Fibroblast of mammary gland (primary cell): ENCODE data around the gene EDN1.
A peak's percentile ranks its signal among the peaks of the same experiment; 100 is the strongest.

Experiments used
- DNase-seq: peaks from one replicate; pipeline ENCODE4 v3.0.0-alpha.2; 2010; ENCODE audit warnings: low read depth
- H3K4me3 ChIP-seq: 2 replicates; pipeline ENCODE4 v1.5.1; 2011; ENCODE audit warnings: low read depth, mild to moderate bottlenecking, low read length, moderate library complexity; ENCODE audit not compliant: control insufficient read depth
- CTCF ChIP-seq: conservative IDR thresholded peaks from 2 replicates; pipeline ENCODE4 v1.5.1; 2011; ENCODE audit warnings: low read depth, low read length, inconsistent platforms; ENCODE audit not compliant: control insufficient read depth, insufficient read depth

EDN1 gene

GRCh38 chr6:12289933-12290820, at the start of gene EDN1:
Gene EDN1 (plus strand): TSS chr6:12290361. CDS start chr6:12290630, 269 bp downstream.
- peak; percentile 40 for TF ChIP-seq CTCF

GRCh38 chr6:12241493-12242175, 48.5 kb upstream of the EDN1 start:
- no peak overlapping the region for H3K4me3 ChIP-seq
- no peak for DNase-seq
- no peak for TF ChIP-seq CTCF

More at GRCh38 chr6:12289933-12290820, at the start of gene EDN1:
- DNase-seq = peak; percentile 71
- peak within 1 kb of the TSS; percentile 66 for H3K4me3 ChIP-seq

GRCh38 chr6:12243169-12243568, 47.0 kb upstream of the EDN1 start:
- no peak for DNase-seq
- no peak for TF ChIP-seq CTCF

GRCh38 chr6:12245360-12245759, 44.8 kb upstream of the EDN1 start:
- TF ChIP-seq CTCF = no peak
- DNase-seq = no peak
- no peak overlapping the region for H3K4me3 ChIP-seq

More at GRCh38 chr6:12243169-12243568, 47.0 kb upstream of the EDN1 start:
- no peak overlapping the region for H3K4me3 ChIP-seq

GRCh38 chr6:12245763-12246718, 44.1 kb upstream of the EDN1 start:
- no peak for TF ChIP-seq CTCF
- no peak overlapping the region for H3K4me3 ChIP-seq
- no peak for DNase-seq

GRCh38 chr6:12246900-12247299, 43.3 kb upstream of the EDN1 start:
- TF ChIP-seq CTCF = no peak
- DNase-seq = no peak
- no peak overlapping the region for H3K4me3 ChIP-seq
